Caco-2 (cell line): ENCODE measurements around the gene SKAP1. TPM values are rescaled to one million over a fixed set of nuclear protein-coding genes. Genes with fewer than 3 reads are reported as not detected.
"Not testable (repeated sequence)": the region's sequence is repeated elsewhere in the genome, so short reads cannot be mapped to it uniquely, and the experiment has no call there.

Experiments
- BruUV-seq: library from RNA; stranded (reverse); fragments of 400-500 nt; replicated peaks from 2 replicates; lab custom pipeline; 2021; lab: Mats Ljungman, UMichigan
- CTCF ChIA-PET: fragments of 300-600 bp; sonication (Branson Sonifier 250); formaldehyde crosslinking; loops from one replicate; lab custom pipeline; 2022; ENCODE audit warnings: antibody characterized with exemption; lab: Charles Lee
- POLR2A ChIA-PET: fragments of 300-600 bp; sonication (Branson Sonifier 250); formaldehyde crosslinking; loops from one replicate; lab custom pipeline; 2022; ENCODE audit warnings: antibody characterized with exemption; lab: Charles Lee
- DNase-seq, 2 experiments: peaks; one replicate each; pipeline versions ENCODE4 v3.0.0 to v3.0.0-alpha.2; 2020 to 2022
- H3K27me3 ChIP-seq: replicated peaks from 2 replicates; pipeline ENCODE4 v1.6.0; 2011; ENCODE audit warnings: low read length; ENCODE audit not compliant: control insufficient read depth, insufficient read depth
- H3K36me3 ChIP-seq: 2 replicates; pipeline ENCODE4 v1.5.1; 2011; ENCODE audit warnings: low read length; ENCODE audit not compliant: control insufficient read depth, insufficient read depth
- H3K4me1 ChIP-seq: fragments of 250-450 bp; sonication (Bioruptor Pico); 2 replicates; pipeline ENCODE4 v1.5.1; 2020; ENCODE audit warnings: mild to moderate bottlenecking
- H3K4me3 ChIP-seq: 2 replicates; pipeline ENCODE4 v1.5.1; 2011; ENCODE audit warnings: low read depth, mild to moderate bottlenecking, control low read depth, low read length
- H3K9me3 ChIP-seq: fragments of 250-450 bp; sonication (Bioruptor Pico); 2 replicates; pipeline ENCODE4 v1.5.1; 2020; ENCODE audit warnings: mild to moderate bottlenecking, moderate library complexity
- H3K27ac Mint-ChIP-seq: one replicate; pipeline ENCODE4 v1.8.0; 2022; ENCODE audit warnings: mixed read lengths; ENCODE audit not compliant: unreplicated experiment
- H3K27me3 Mint-ChIP-seq: one replicate; pipeline ENCODE4 v1.8.0; 2022; ENCODE audit warnings: mixed read lengths; ENCODE audit not compliant: insufficient read depth, unreplicated experiment
- H3K36me3 Mint-ChIP-seq: one replicate; pipeline ENCODE4 v1.8.0; 2022; ENCODE audit warnings: mild to moderate bottlenecking, mixed read lengths; ENCODE audit not compliant: insufficient read depth, unreplicated experiment
- H3K4me1 Mint-ChIP-seq: one replicate; pipeline ENCODE4 v1.8.0; 2022; ENCODE audit warnings: low read depth, mixed read lengths; ENCODE audit not compliant: unreplicated experiment
- H3K4me3 Mint-ChIP-seq: one replicate; pipeline ENCODE4 v1.8.0; 2022; ENCODE audit warnings: mild to moderate bottlenecking, moderate library complexity, mixed read lengths; ENCODE audit not compliant: unreplicated experiment
- H3K9me3 Mint-ChIP-seq: one replicate; pipeline ENCODE4 v1.8.0; 2022; ENCODE audit warnings: mixed read lengths; ENCODE audit not compliant: unreplicated experiment
- CTCF ChIP-seq, 2 experiments: fragments of 200-600 bp in 1 of 2; IDR thresholded peaks; 1 replicate in 1 of 2; 2 replicates in 1 of 2; pipeline versions ENCODE4 v1.5.1 to v1.8.0; 2011 to 2022; ENCODE audit warnings: antibody characterized with exemption in 1 of 2, control low read depth in 1 of 2, inconsistent platforms in 1 of 2, low read depth in 1 of 2, low read length in 1 of 2, mild to moderate bottlenecking in 1 of 2, moderate library complexity in 1 of 2; ENCODE audit not compliant: insufficient read depth in 1 of 2, severe bottlenecking in 1 of 2, unreplicated experiment in 1 of 2
- intact Hi-C: fragments of 100-400 bp; cut with micrococcal nuclease; formaldehyde crosslinking; loops from one replicate; pipeline ENCODE4 v1.10.0; 2022; ENCODE audit not compliant: unreplicated experiment
- total RNA-seq: library from RNA; stranded (reverse); gene quantifications from 2 replicates; pipeline ENCODE4 v1.2.3, GENCODE V29; 2022

The SKAP1 gene
- total RNA-seq, 1 experiment from 2014 or later = 0.70 TPM

GRCh38 chr17:48190871-48191270 is 239.1 kb downstream of the SKAP1 start:
- intact Hi-C loops = no loop called here
- Mint-ChIP-seq H3K4me1 (peaks cover 22% of the 10 kb centered on the region), H3K9me3 (no peaks in the 10 kb centered on the region), H3K27ac (no peak overlapping the region), H3K36me3 (no peaks in the 10 kb centered on the region), H3K4me3 (no peak overlapping the region), H3K27me3 (no peaks in the 10 kb centered on the region)
- Histone ChIP-seq H3K27me3 (no peaks in the 10 kb centered on the region), H3K9me3 (no peaks in the 10 kb centered on the region), H3K4me3 (no peak overlapping the region), H3K4me1 (peaks cover 18% of the 10 kb centered on the region; the same call in 1 of the 2 replicates), H3K36me3 (no peaks in the 10 kb centered on the region)
- ChIA-PET POLR2A (interaction anchor here (1.1 kb wide), 1 partner anchor 160 kb away, joined by 3 read pairs; no protein-coding TSS in a partner anchor), CTCF (interaction anchor here (1.3 kb wide), 1 partner anchor 25 kb away, joined by 3 read pairs; no protein-coding TSS in a partner anchor)
- BruUV-seq = no TSS peak
- DNase-seq = no peak
- TF ChIP-seq CTCF (IDR thresholded peaks at IDR 0.05; ENCODE audit: insufficient read depth in 1 of 2, low read depth in 1 of 2, low read length in 1 of 2, severe bottlenecking in 1 of 2, unreplicated experiment in 1 of 2) = no peak

GRCh38 chr17:48187872-48188608 is 242.0 kb downstream of the SKAP1 start:
- Histone ChIP-seq H3K9me3 (no peaks in the 10 kb centered on the region), H3K27me3 (no peaks in the 10 kb centered on the region), H3K4me3 (no peak overlapping the region), H3K4me1 (no peaks in the 10 kb centered on the region; the same call in 1 of the 2 replicates), H3K36me3 (no peaks in the 10 kb centered on the region)
- DNase-seq = no peak
- BruUV-seq = no TSS peak
- intact Hi-C loops = no loop called here
- Mint-ChIP-seq H3K27ac (no peak overlapping the region), H3K4me1 (no peaks in the 10 kb centered on the region), H3K27me3 (peaks cover 11% of the 10 kb centered on the region), H3K4me3 (no peak overlapping the region), H3K9me3 (no peaks in the 10 kb centered on the region), H3K36me3 (no peaks in the 10 kb centered on the region)
- no peak for TF ChIP-seq CTCF (IDR thresholded peaks at IDR 0.05; ENCODE audit: insufficient read depth in 1 of 2, low read depth in 1 of 2, low read length in 1 of 2, severe bottlenecking in 1 of 2, unreplicated experiment in 1 of 2)
- ChIA-PET POLR2A (no interaction called here), CTCF (no interaction called here)

- H3K27me3 Mint-ChIP-seq = peaks cover 16% of the 10 kb centered on the region
- H3K9me3 ChIP-seq, intact Hi-C loops, DNase-seq, H3K4me1 ChIP-seq, H3K4me3 Mint-ChIP-seq, BruUV-seq, H3K36me3 ChIP-seq, H3K4me1 Mint-ChIP-seq, H3K36me3 Mint-ChIP-seq, H3K9me3 Mint-ChIP-seq, H3K27ac Mint-ChIP-seq, H3K4me3 ChIP-seq, POLR2A ChIA-PET, H3K27me3 ChIP-seq, CTCF ChIA-PET: not testable (repeated sequence)
Measured at GRCh38 chr17:48186317-48186716, 243.7 kb downstream of the SKAP1 start.
